ENCODE results near the gene ANKRD39. TPM values are rescaled to one million over a fixed set of nuclear protein-coding genes. Genes with fewer than 3 reads are reported as not detected.

Gene ANKRD39
- total and polyA plus RNA-seq, 2 of the 4 experiments (the other 2 are of a cell fraction): 12.5 to 17.0 TPM

- TF ChIP-seq SMC3 (IDR thresholded peaks at IDR 0.05; ENCODE audit: low read depth, low read length): no peak
These were observed 33.0 kb upstream of the ANKRD39 start (continued) for GRCh38 chr2:96890726-96891385.

- H3K36me3 ChIP-seq (ENCODE audit: control insufficient read depth, insufficient read depth, low read length): no peaks in the 10 kb centered on the region
- H3K23ac ChIP-seq (ENCODE audit: low read depth, low read length): no peak overlapping the region
- no peak overlapping the region for H3K9ac ChIP-seq (ENCODE audit: low read depth, low read length)
- no peak overlapping the region for H3K4me3 ChIP-seq (ENCODE audit: insufficient read depth, low read depth, low read length)
- H3K4me2 ChIP-seq (ENCODE audit: low read depth, low read length): no peak overlapping the region
- no CpG with 5 or more reads among the region's 7 CpGs for WGBS, 2 experiments (ENCODE audit: extremely low coverage in 2 of 2, insufficient read length in 1 of 2)
- in situ Hi-C loops (cut with MboI; ENCODE audit: low sequenced_read_pairs): no loop called here
- BruUV-seq (replicated peaks): no TSS peak
- DNase-seq: no peak
- no peak overlapping the region for H4K91ac ChIP-seq (ENCODE audit: insufficient read depth, low read depth, low read length)
- no peak overlapping the region for H2BK20ac ChIP-seq (ENCODE audit: low read depth, low read length)
- intact Hi-C loops (cut with micrococcal nuclease): no loop called here
- H3K9me1 ChIP-seq (ENCODE audit: insufficient read depth, low read length): peaks cover 13% of the 10 kb centered on the region
- H2BK120ac ChIP-seq (ENCODE audit: low read depth, low read length): no peak overlapping the region
- no peak for ATAC-seq (ENCODE audit: low read depth)
- H4K8ac ChIP-seq (ENCODE audit: low read depth in 2 of 2, low read length in 2 of 2): no peak overlapping the region
- CTCF ChIA-PET: no interaction called here
- no peak overlapping the region for H3K18ac ChIP-seq (ENCODE audit: low read depth, low read length)
- H2AK9ac ChIP-seq (replicated peaks; ENCODE audit: low read depth, low read length, poor library complexity): peak overlapping the region; percentile 11
- H3K56ac ChIP-seq (ENCODE audit: extremely low read depth, insufficient read depth, low read length): no peak overlapping the region
- H3K27me3 ChIP-seq (ENCODE audit: control insufficient read depth, insufficient read depth, low read length): no peaks in the 10 kb centered on the region; the same call in 1 of the 2 replicates
- no peak overlapping the region for H3K4ac ChIP-seq (ENCODE audit: low read depth, low read length)
- no peak overlapping the region for H2AK5ac ChIP-seq (ENCODE audit: low read depth, low read length)
- no peak overlapping the region for H2BK5ac ChIP-seq (ENCODE audit: low read depth, low read length, poor library complexity, severe bottlenecking)
- H4K5ac ChIP-seq (ENCODE audit: low read depth, low read length): no peak overlapping the region
- H3K79me1 ChIP-seq (ENCODE audit: low read depth in 1 of 2, low read length in 2 of 2): no peaks in the 10 kb centered on the region
- H2BK15ac ChIP-seq (ENCODE audit: low read depth, low read length): no peak overlapping the region
- H3K4me1 ChIP-seq (ENCODE audit: control insufficient read depth, insufficient read depth, low read length): peaks cover 14% of the 10 kb centered on the region
- no peak overlapping the region for H3K14ac ChIP-seq (replicated peaks; ENCODE audit: low read depth, low read length)
- no peak overlapping the region for H3K27ac ChIP-seq (ENCODE audit: insufficient read depth, low read length)
- H3K9me3 ChIP-seq (ENCODE audit: control insufficient read depth, insufficient read depth, low read length): no peaks in the 10 kb centered on the region
- dilution Hi-C loops (cut with HindIII; ENCODE audit: low sequenced_read_pairs, unreplicated experiment): no loop called here
- no peak overlapping the region for H2AFZ ChIP-seq (replicated peaks; ENCODE audit: low read length, poor library complexity)
- no peaks in the 10 kb centered on the region for H4K20me1 ChIP-seq (ENCODE audit: insufficient read depth, low read length)
- TF ChIP-seq BHLHE40 (IDR thresholded peaks at IDR 0.05; ENCODE audit: low read depth, low read length) (no peak), ELK1 (IDR thresholded peaks at IDR 0.05; ENCODE audit: borderline replicate concordance, low read depth, low read length) (no peak), RCOR1 (IDR thresholded peaks at IDR 0.05; ENCODE audit: insufficient replicate concordance, low read length) (no peak), MAFK (IDR thresholded peaks at IDR 0.05; ENCODE audit: low read depth, low read length) (no peak), CTCF (conservative IDR thresholded peaks at IDR 0.05; ENCODE audit: low read depth, low read length) (no peak), USF2 (IDR thresholded peaks at IDR 0.05; ENCODE audit: low read depth, low read length) (no peak), CHD1 (IDR thresholded peaks at IDR 0.05; ENCODE audit: low read depth, low read length) (no peak), CEBPB (IDR thresholded peaks at IDR 0.05; ENCODE audit: low read depth, low read length) (no peak), FOS (IDR thresholded peaks at IDR 0.05; ENCODE audit: low read depth, low read length) (no peak), SMC3 (IDR thresholded peaks at IDR 0.05; ENCODE audit: low read depth, low read length) (no peak), RFX5 (IDR thresholded peaks at IDR 0.05; ENCODE audit: low read depth, low read length) (no peak)
- POLR2A ChIA-PET (ENCODE audit: unreplicated experiment): no interaction called here
These were observed 32.4 kb upstream of the ANKRD39 start for GRCh38 chr2:96890252-96890651.

Measured in IMR-90 (cell line).